ENCODE measurements around the gene RASEF. TPM values are rescaled to one million over a fixed set of nuclear protein-coding genes. Genes with fewer than 3 reads are reported as not detected.

Gene RASEF
- total and polyA plus RNA-seq, 2 of the 13 experiments (the other 11 are each of a cell fraction or from before 2014, with no cell fraction given) = 0.07 TPM; not detected in 1

- no peak for DNase-seq (ENCODE audit: low spot score)
- Histone ChIP-seq H3K9ac (ENCODE audit: insufficient read depth, low read depth, low read length) (no peak overlapping the region), H3K36me3 (replicated peaks in 1 of 2; ENCODE audit: control insufficient read depth in 1 of 2, insufficient read depth in 2 of 2, low read length in 2 of 2) (no peaks in the 10 kb centered on the region), H3K79me2 (ENCODE audit: insufficient read depth, low read length) (no peaks in the 10 kb centered on the region), H3K4me1 (ENCODE audit: insufficient read depth, low read length) (peaks cover 5% of the 10 kb centered on the region; the same call in 1 of the 2 replicates), H2AFZ (ENCODE audit: low read length) (no peak overlapping the region), H3K9me3 (ENCODE audit: low read length) (no peaks in the 10 kb centered on the region), H3K27ac (ENCODE audit: extremely low read length, insufficient read depth, low read length) (no peak overlapping the region), H3K4me3 (replicated peaks in 1 of 3; ENCODE audit: insufficient read depth in 1 of 3, low read depth in 2 of 3, low read length in 3 of 3) (no peak overlapping the region), H3K27me3 (ENCODE audit: control insufficient read depth in 1 of 2, insufficient read depth in 2 of 2, low read length in 2 of 2) (no peaks in the 10 kb centered on the region), H3K4me2 (ENCODE audit: low read depth, low read length) (no peak overlapping the region), H4K20me1 (ENCODE audit: insufficient read depth, low read length) (no peaks in the 10 kb centered on the region)
- ChIA-PET POLR2A (no interaction called here), CTCF (ENCODE audit: low intra/inter-chr PET ratio, low total read pairs) (no interaction called here)
- in situ Hi-C loops (cut with HindIII; ENCODE audit: extremely low pct_ligation_motif_present, low pct_unique_long_range_greater_than_20kb) (no loop called here), intact Hi-C loops (cut with micrococcal nuclease; ENCODE audit: unreplicated experiment) (no loop called here)
- no peak for FAIRE-seq
- no peak for TF ChIP-seq ZBTB21 (CRISPR knock-in tag; IDR thresholded peaks at IDR 0.05)
- ATAC-seq = no peak
- BruUV-seq (replicated peaks) = no TSS peak
Observed at GRCh38 chr9:82930116-82930515, 132.8 kb downstream of the RASEF start.

Measured in HepG2 (cell line).